ENCODE measurements around the gene FBXW12.

The FBXW12 gene

DNA sequence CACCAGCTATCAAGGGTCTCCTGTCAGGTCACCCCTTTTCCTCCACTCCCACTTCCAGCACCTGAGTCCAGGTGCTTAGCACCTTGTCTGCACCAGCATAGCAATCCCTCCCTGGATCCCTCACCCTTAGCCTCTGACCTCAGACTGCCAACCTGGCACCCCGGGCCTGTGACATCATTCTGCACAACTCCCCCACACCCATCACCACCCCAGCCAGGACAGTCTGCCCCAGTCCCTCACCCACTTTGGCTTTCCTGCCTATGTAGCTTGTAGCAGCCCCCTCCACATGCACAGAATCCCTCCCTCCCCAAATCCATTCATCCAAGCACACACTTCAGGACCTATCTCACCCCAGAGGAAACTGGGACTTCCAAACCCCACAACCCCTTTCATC, 58.7 kb downstream of the FBXW12 start:
- TF ChIP-seq SPI1 (IDR thresholded peaks at IDR 0.05; ENCODE audit: borderline replicate concordance, low read depth), result no peak
- no peak for TF ChIP-seq CTCF (IDR thresholded peaks at IDR 0.05; ENCODE audit: insufficient read depth, low read length)
- no peak overlapping the region for H3K4me3 ChIP-seq (replicated peaks; ENCODE audit: insufficient read depth, low read length)
- H3K27ac ChIP-seq (replicated peaks), result no peak overlapping the region
- peaks cover 2% of the 10 kb centered on the region for H3K27me3 ChIP-seq (ENCODE audit: insufficient read depth, poor library complexity, severe bottlenecking)
- DNase-seq (ENCODE audit: low read depth in 1 of 2, low spot score in 1 of 2), result no peak

- Histone ChIP-seq H3K4me3 (replicated peaks; ENCODE audit: insufficient read depth, low read length) (no peak overlapping the region), H3K27ac (replicated peaks) (no peak overlapping the region), H3K27me3 (ENCODE audit: insufficient read depth, poor library complexity, severe bottlenecking) (peaks cover 2% of the 10 kb centered on the region)
- DNase-seq (ENCODE audit: low read depth in 1 of 2, low spot score in 1 of 2), result no peak
- TF ChIP-seq, protein P1, sequence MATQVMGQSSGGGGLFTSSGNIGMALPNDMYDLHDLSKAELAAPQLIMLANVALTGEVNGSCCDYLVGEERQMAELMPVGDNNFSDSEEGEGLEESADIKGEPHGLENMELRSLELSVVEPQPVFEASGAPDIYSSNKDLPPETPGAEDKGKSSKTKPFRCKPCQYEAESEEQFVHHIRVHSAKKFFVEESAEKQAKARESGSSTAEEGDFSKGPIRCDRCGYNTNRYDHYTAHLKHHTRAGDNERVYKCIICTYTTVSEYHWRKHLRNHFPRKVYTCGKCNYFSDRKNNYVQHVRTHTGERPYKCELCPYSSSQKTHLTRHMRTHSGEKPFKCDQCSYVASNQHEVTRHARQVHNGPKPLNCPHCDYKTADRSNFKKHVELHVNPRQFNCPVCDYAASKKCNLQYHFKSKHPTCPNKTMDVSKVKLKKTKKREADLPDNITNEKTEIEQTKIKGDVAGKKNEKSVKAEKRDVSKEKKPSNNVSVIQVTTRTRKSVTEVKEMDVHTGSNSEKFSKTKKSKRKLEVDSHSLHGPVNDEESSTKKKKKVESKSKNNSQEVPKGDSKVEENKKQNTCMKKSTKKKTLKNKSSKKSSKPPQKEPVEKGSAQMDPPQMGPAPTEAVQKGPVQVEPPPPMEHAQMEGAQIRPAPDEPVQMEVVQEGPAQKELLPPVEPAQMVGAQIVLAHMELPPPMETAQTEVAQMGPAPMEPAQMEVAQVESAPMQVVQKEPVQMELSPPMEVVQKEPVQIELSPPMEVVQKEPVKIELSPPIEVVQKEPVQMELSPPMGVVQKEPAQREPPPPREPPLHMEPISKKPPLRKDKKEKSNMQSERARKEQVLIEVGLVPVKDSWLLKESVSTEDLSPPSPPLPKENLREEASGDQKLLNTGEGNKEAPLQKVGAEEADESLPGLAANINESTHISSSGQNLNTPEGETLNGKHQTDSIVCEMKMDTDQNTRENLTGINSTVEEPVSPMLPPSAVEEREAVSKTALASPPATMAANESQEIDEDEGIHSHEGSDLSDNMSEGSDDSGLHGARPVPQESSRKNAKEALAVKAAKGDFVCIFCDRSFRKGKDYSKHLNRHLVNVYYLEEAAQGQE (IDR thresholded peaks at IDR 0.05; ENCODE audit: insufficient replicate concordance, low read depth), result no peak
- TF ChIP-seq SPI1 (IDR thresholded peaks at IDR 0.05; ENCODE audit: borderline replicate concordance, low read depth) (no peak), POLR2AphosphoS5 (IDR thresholded peaks at IDR 0.05; ENCODE audit: low read depth) (no peak), GABPA (IDR thresholded peaks at IDR 0.05; ENCODE audit: low read depth) (no peak), CTCF (IDR thresholded peaks at IDR 0.05; ENCODE audit: insufficient read depth, low read length) (no peak)
Measured at GRCh38 chr3:48431224-48432029, 59.4 kb downstream of the FBXW12 start.

- TF ChIP-seq CTCF (IDR thresholded peaks at IDR 0.05; ENCODE audit: insufficient read depth, low read length), result no peak
- TF ChIP-seq, protein P1 (IDR thresholded peaks at IDR 0.05; ENCODE audit: insufficient replicate concordance, low read depth), result no peak
- no peak for TF ChIP-seq SPI1 (IDR thresholded peaks at IDR 0.05; ENCODE audit: borderline replicate concordance, low read depth)
- no peak for TF ChIP-seq GABPA (IDR thresholded peaks at IDR 0.05; ENCODE audit: low read depth)
- no peak for TF ChIP-seq POLR2AphosphoS5 (IDR thresholded peaks at IDR 0.05; ENCODE audit: low read depth)
- peaks cover 2% of the 10 kb centered on the region for H3K27me3 ChIP-seq (ENCODE audit: insufficient read depth, poor library complexity, severe bottlenecking)
- DNase-seq (ENCODE audit: low read depth in 1 of 2, low spot score in 1 of 2), result peak in 1 of 2 experiments; percentile 16
- H3K4me3 ChIP-seq (replicated peaks; ENCODE audit: insufficient read depth, low read length), result no peak overlapping the region
- no peak overlapping the region for H3K27ac ChIP-seq (replicated peaks)
Measured at GRCh38 chr3:48432411-48433371, 60.7 kb downstream of the FBXW12 start.

All from HL-60 (cell line).